ENCODE results near the gene TRAF3IP3. TPM values are rescaled to one million over a fixed set of nuclear protein-coding genes. Genes with fewer than 3 reads are reported as not detected.

TRAF3IP3 gene
- total and polyA plus RNA-seq, 5 experiments from 2014 or later: 333 to 717 (median 540) TPM

GRCh38 chr1:209822706-209823105 is 66.9 kb downstream of the TRAF3IP3 start:
- Mint-ChIP-seq H3K27me3 (peaks cover 8 to 42% (median 22%) of the 10 kb centered on the region in 5 donors), H3K27ac (peak overlapping the region in 3 of 10 donors; percentile 13 to 50 (median 42)), H3K4me1 (peaks cover 8 to 21% (median 14%) of the 10 kb centered on the region in 4 donors), H3K4me3 (peak overlapping the region in 2 of 10 donors; percentile 30 to 36), H3K9me3 (no peaks in the 10 kb centered on the region), H3K36me3 (no peaks in the 10 kb centered on the region)
- ATAC-seq (no peak), DNase-seq (no peak)
- POLR2A ChIA-PET: interaction anchor here (1.2 to 1.7 kb wide), 5 partner anchors 16 to 54 kb away, joined by 3 to 9 read pairs (median 5); partner anchors contain the start of genes C1orf74 and IRF6

DNA sequence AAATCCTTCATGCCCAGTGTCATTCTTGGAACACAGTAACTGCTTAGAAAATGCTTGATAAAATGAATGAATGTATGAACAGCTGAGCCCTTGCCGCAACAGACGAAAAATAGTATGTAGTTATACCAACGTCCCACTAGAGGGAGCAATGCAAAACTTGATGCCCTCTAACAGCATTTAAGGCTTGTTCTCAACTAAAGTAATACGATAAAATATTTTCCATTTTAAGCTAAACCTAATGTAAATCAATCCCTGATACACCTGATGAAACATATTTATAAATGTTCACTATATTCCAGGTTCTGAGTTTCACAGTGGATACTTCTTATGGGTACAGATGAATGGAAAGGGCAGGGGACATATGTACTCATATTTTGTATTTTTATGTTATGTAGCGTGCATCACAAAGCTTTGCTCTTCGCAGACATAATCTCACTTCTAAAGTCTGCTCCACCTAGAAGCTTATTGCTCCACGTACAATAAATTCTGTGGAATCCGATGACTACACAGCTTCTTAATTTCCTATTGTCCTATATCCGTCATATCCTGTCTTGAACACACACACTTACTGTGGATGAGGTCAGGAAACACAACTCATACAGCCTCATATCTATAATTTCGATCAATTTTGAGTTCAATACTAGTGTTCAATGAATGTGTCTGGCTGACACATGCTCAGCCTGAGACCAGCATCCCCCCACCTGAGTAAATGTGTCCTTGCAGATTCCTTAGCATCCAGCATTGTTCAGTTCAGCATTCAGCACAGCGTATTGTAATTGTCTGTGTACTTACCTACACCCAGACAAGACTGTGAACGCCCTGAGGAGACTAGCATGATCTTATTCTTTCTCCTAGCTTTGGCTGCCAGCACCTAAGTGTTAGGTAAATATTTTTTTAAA is 67.5 kb downstream of the TRAF3IP3 start:
- ATAC-seq: peak; percentile 35 to 36
- H3K27me3 Mint-ChIP-seq: peaks cover 8 to 39% (median 22%) of the 10 kb centered on the region in 5 donors
- H3K4me1 Mint-ChIP-seq: peaks cover 8 to 27% (median 20%) of the 10 kb centered on the region in 4 donors
- POLR2A ChIA-PET: interaction anchor here (0.6 to 1.7 kb wide), 6 partner anchors 17 to 59 kb away, joined by 3 to 9 read pairs (median 5); partner anchors contain the start of genes C1orf74 and IRF6
- peak in 5 of 10 donors; percentile 13 to 63 (median 56) for DNase-seq
- H3K36me3 Mint-ChIP-seq: no peaks in the 10 kb centered on the region
- H3K27ac Mint-ChIP-seq: peak overlapping the region in 3 of 10 donors; percentile 41 to 47 (median 42)
- H3K4me3 Mint-ChIP-seq: peak overlapping the region in 2 of 10 donors; percentile 30 to 36
- H3K9me3 Mint-ChIP-seq: no peaks in the 10 kb centered on the region

- Mint-ChIP-seq H3K27ac (peak overlapping the region in 1 of 10 donors; percentile 53), H3K4me3 (peak overlapping the region in 3 of 10 donors; percentile 19 to 61 (median 56)), H3K27me3 (peaks cover 5 to 23% (median 14%) of the 10 kb centered on the region in 5 donors), H3K36me3 (peaks cover 0 to 16% (median 0%) of the 10 kb centered on the region in 3 donors), H3K9me3 (no peaks in the 10 kb centered on the region), H3K4me1 (peaks cover 19 to 45% (median 40%) of the 10 kb centered on the region in 4 donors)
- ATAC-seq (no peak), DNase-seq (no peak)
- POLR2A ChIA-PET: interaction anchor here (0.9 to 2.2 kb wide), 3 partner anchors 42 to 69 kb away, joined by 3 to 5 read pairs (median 5); partner anchors contain the start of gene C1orf74
Observed at GRCh38 chr1:209825591-209826434, 70.0 kb downstream of the TRAF3IP3 start.

DNA sequence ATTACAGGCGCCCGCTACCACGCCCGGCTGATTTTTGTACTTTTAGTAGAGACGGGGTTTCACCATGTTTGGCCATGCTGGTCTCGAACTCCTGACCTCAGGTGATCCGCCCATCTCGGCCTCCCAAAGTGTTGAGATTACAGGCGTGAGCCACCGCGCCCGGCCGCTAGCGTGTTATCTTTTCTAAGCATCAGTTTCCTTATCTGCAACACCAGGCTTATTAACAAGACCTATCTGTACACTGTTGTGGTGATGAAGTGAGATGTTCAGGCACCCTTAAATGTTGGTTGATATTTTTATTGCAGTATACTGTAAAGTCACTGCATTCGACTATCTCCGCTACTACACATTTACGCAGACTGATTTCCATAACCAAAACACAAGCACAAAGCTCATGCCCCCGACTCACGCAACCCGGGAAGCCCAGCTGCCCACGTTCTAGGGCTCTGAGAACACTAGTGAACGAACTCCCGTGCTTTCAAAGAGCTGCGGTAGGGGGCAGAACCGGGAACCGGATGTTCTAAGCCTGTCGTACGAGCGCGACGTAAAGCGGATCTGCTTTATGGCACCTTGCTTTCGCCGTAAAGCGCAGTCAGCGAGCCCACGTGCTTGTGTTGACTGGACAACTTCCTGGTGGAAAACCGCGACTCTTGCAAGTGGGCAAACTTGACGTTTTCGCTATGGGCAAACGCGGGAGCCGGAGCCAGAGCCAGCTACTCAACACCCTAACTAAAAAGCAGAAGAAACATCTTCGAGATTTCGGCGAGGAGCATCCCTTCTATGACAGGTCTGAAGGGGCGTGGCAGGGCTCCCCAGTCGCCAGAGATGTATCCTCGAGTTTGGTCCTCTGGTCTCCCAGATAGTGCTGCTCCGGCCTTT is 71.8 kb downstream of the TRAF3IP3 start, which contains the start of gene UTP25:
Gene UTP25, plus strand, starts transcription at position 589 of the 879 bp plus-strand sequence. Its CDS starts 92 bp downstream, at position 681.
- Mint-ChIP-seq H3K27ac (peak within 1 kb of the TSS; percentile 60 to 98 (median 92)), H3K27me3 (peaks cover 4 to 7% (median 5%) of the 10 kb centered on the region in 5 donors), H3K36me3 (peaks cover 1 to 33% (median 8%) of the 10 kb centered on the region in 3 donors), H3K9me3 (no peaks in the 10 kb centered on the region), H3K4me1 (peaks cover 19 to 54% (median 48%) of the 10 kb centered on the region in 4 donors), H3K4me3 (peak within 1 kb of the TSS; percentile 81 to 98 (median 96))
- DNase-seq (peak; percentile 71 to 95 (median 92)), ATAC-seq (peak; percentile 88 to 90)
- POLR2A ChIA-PET: interaction anchor here (0.8 to 2.2 kb wide), 9 partner anchors 21 to 501 kb away, joined by 3 to 10 read pairs (median 5); partner anchors contain the start of genes C1orf74, HHAT and TRAF3IP3

DNA sequence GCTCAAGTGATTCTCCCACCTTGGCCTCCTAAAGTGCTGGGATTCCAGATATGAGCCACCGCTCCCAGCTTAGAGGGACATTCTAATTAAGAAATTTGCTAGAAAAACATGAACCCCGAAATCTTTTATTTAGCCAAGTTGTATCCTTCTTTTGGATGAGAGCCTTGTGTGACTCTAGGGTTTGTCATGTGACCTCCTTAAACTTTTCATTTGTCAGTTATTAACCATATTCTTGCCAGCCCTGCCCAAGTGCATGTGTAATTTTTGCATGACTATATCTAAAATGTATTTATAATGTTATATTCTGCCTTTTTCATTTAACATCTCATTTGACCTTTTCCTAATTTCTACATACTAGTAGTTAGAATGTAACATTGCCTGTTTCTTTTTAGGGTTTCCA is 73.9 kb downstream of the TRAF3IP3 start:
- ATAC-seq: no peak
- Mint-ChIP-seq H3K9me3 (no peaks in the 10 kb centered on the region), H3K36me3 (peaks cover 12 to 54% (median 27%) of the 10 kb centered on the region in 3 donors), H3K4me3 (peak overlapping the region; percentile 50 to 95 (median 80)), H3K27me3 (no peaks in the 10 kb centered on the region), H3K27ac (peak overlapping the region in 9 of 10 donors; percentile 12 to 78 (median 51)), H3K4me1 (peaks cover 18 to 52% (median 48%) of the 10 kb centered on the region in 4 donors)
- POLR2A ChIA-PET: no interaction called here
- no peak for DNase-seq

DNA sequence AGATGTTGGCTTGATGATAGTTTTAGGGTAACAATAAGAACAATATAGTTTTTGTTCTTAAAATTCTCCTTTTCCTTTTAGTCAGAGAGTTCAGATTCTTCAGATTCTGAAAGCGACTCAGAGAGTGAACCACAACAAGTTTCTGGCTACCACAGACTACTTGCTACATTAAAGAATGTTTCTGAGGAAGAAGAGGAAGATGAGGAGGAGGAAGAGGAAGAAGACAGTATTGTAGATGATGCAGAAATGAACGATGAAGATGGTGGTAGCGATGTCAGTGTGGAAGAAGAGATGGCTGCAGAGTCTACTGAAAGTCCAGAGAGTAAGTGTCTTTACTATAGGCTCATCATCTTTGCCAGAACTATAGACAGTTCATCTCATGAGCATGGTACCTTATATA is 74.9 kb downstream of the TRAF3IP3 start:
- DNase-seq (no peak), ATAC-seq (no peak)
- Mint-ChIP-seq H3K4me3 (peak overlapping the region in 4 of 10 donors; percentile 3 to 21 (median 14)), H3K4me1 (peaks cover 18 to 59% (median 51%) of the 10 kb centered on the region in 4 donors), H3K36me3 (peaks cover 13 to 64% (median 33%) of the 10 kb centered on the region in 3 donors), H3K27ac (peak overlapping the region in 2 of 10 donors; percentile 1 to 6), H3K27me3 (no peaks in the 10 kb centered on the region), H3K9me3 (no peaks in the 10 kb centered on the region)
- POLR2A ChIA-PET: interaction anchor here (0.7 kb wide), 1 partner anchor 30 kb away, joined by 5 read pairs; no protein-coding TSS in a partner anchor

GRCh38 chr1:209831615-209832014 is 75.8 kb downstream of the TRAF3IP3 start:
- Mint-ChIP-seq H3K36me3 (peaks cover 13 to 73% (median 36%) of the 10 kb centered on the region in 3 donors), H3K27me3 (no peaks in the 10 kb centered on the region), H3K9me3 (no peaks in the 10 kb centered on the region), H3K27ac (peak overlapping the region in 1 of 10 donors; percentile 14), H3K4me3 (no peak overlapping the region), H3K4me1 (peaks cover 18 to 59% (median 51%) of the 10 kb centered on the region in 4 donors)
- POLR2A ChIA-PET: no interaction called here
- no peak for ATAC-seq
- no peak for DNase-seq

Other genes with a start within 250 kb of the TRAF3IP3 start
- gene CAMK1G, start 172.3 kb upstream of the TRAF3IP3 start, total RNA-seq: not detected
- not detected for gene CAMK1G, start 172.3 kb upstream of the TRAF3IP3 start, polyA plus RNA-seq
- gene LAMB3, start 103.6 kb upstream of the TRAF3IP3 start, total RNA-seq: under 1 TPM; 0.73 to 0.93 TPM
- gene LAMB3, start 103.6 kb upstream of the TRAF3IP3 start, polyA plus RNA-seq: under 1 TPM in 2 of 3 donors, not detected in 1; 0.42 to 0.86 TPM
- gene G0S2, start 80.6 kb upstream of the TRAF3IP3 start, total RNA-seq: not detected
- gene G0S2, start 80.6 kb upstream of the TRAF3IP3 start, polyA plus RNA-seq: not detected
- not detected for gene HSD11B1, start 51.2 kb upstream of the TRAF3IP3 start, total RNA-seq
- under 1 TPM in 1 of 3 donors, not detected in 2; 0.30 TPM for gene HSD11B1, start 51.2 kb upstream of the TRAF3IP3 start, polyA plus RNA-seq
- 1 to 10 TPM; 1.7 to 1.8 TPM for gene C1orf74, start 28.5 kb downstream of the TRAF3IP3 start, total RNA-seq
- under 1 TPM; 0.30 to 0.88 (median 0.55) TPM for gene C1orf74, start 28.5 kb downstream of the TRAF3IP3 start, polyA plus RNA-seq
- gene IRF6, start 50.1 kb downstream of the TRAF3IP3 start, total RNA-seq: 1 to 10 TPM; 2.4 to 2.6 TPM
- gene IRF6, start 50.1 kb downstream of the TRAF3IP3 start, polyA plus RNA-seq: 1 to 10 TPM in 1 of 3 donors, under 1 TPM in 2; 0.49 to 2.1 (median 0.86) TPM
- gene UTP25, start 71.9 kb downstream of the TRAF3IP3 start, total RNA-seq: 10 to 100 TPM; 15.2 to 15.6 TPM
- 1 to 10 TPM; 3.0 to 5.6 (median 3.1) TPM for gene UTP25, start 71.9 kb downstream of the TRAF3IP3 start, polyA plus RNA-seq
- gene SYT14, start 182.2 kb downstream of the TRAF3IP3 start, total RNA-seq: not detected
- gene SYT14, start 182.2 kb downstream of the TRAF3IP3 start, polyA plus RNA-seq: not detected